A549 (cell line): ENCODE data around the gene CD276.

Source experiments
- CTCF ChIP-seq: fragments of >200 bp; sonication (Bioruptor Twin); formaldehyde crosslinking; IDR thresholded peaks from 3 replicates; pipeline ENCODE4 v1.5.1; 2016
- HDAC2 ChIP-seq: fragments of 200-600 bp; sonication (generic); IDR thresholded peaks from 2 replicates; pipeline ENCODE4 v1.6.1; 2016
- HOXA7 ChIP-seq: fragments of 250-450 bp; sonication (Bioruptor Pico); IDR thresholded peaks from 2 replicates; pipeline ENCODE4 v1.5.0; 2020; ENCODE audit warnings: mild to moderate bottlenecking, moderate library complexity
- MYC ChIP-seq: IDR thresholded peaks from 2 replicates; pipeline ENCODE4 v1.6.1; 2012; ENCODE audit warnings: mild to moderate bottlenecking, inconsistent platforms, low read length, improper control_type of control experiment, borderline replicate concordance
- NR3C1 ChIP-seq: fragments of >200 bp; sonication (Bioruptor Twin); formaldehyde crosslinking; IDR thresholded peaks from 3 replicates; pipeline ENCODE4 v1.6.1; 2017
- PHF8 ChIP-seq: fragments of 200-600 bp; sonication (generic); IDR thresholded peaks from 2 replicates; pipeline ENCODE4 v1.6.1; 2016; ENCODE audit warnings: low read depth, mild to moderate bottlenecking, antibody characterized with exemption, moderate library complexity, borderline replicate concordance
- POLR2A ChIP-seq: IDR thresholded peaks from 2 replicates; pipeline ENCODE4 v1.6.1; 2012; ENCODE audit warnings: mild to moderate bottlenecking, low read length
- REST ChIP-seq: fragments of 200-600 bp; sonication (generic); IDR thresholded peaks from 2 replicates; pipeline ENCODE4 v1.6.1; 2016; ENCODE audit warnings: antibody characterized with exemption, mild to moderate bottlenecking, moderate library complexity
- TP53 ChIP-seq: fragments of 250-450 bp; sonication (Bioruptor Pico); IDR thresholded peaks from 2 replicates; pipeline ENCODE4 v1.5.0; 2021; ENCODE audit warnings: mild to moderate bottlenecking, moderate library complexity

GRCh38 chr15:73748730-73749129 lies 64.5 kb downstream of the CD276 start:
- TF ChIP-seq TP53 (CRISPR knock-in tag) (no peak), CTCF (no peak), REST (no peak), NR3C1 (no peak), POLR2A (no peak), HOXA7 (CRISPR knock-in tag) (no peak), MYC (no peak), PHF8 (no peak), HDAC2 (no peak)
